ENCODE measurements around the gene TM4SF4. TPM values are rescaled to one million over a fixed set of nuclear protein-coding genes. Genes with fewer than 3 reads are reported as not detected.

The TM4SF4 gene
- total and polyA plus RNA-seq, 2 experiments from 2014 or later, result not detected

GRCh38 chr3:149463921-149464320 is 10.6 kb upstream of the TM4SF4 start:
- ATAC-seq, result no peak
- Mint-ChIP-seq H3K27me3 (ENCODE audit: insufficient read depth, low read depth, poor library complexity) (peaks cover 7% of the 10 kb centered on the region), H3K4me3 (no peak overlapping the region), H3K27ac (no peak overlapping the region), H3K4me1 (peaks cover 18% of the 10 kb centered on the region), H3K9me3 (no peaks in the 10 kb centered on the region; the same call in 2 of the 3 replicates), H3K36me3 (ENCODE audit: low read depth) (no peaks in the 10 kb centered on the region)
- TF ChIP-seq NANOG (IDR thresholded peaks at IDR 0.05; ENCODE audit: borderline replicate concordance) (no peak), POLR2AphosphoS5 (IDR thresholded peaks at IDR 0.05; ENCODE audit: low read depth) (no peak), CREB1 (CRISPR knock-in tag; IDR thresholded peaks at IDR 0.05; ENCODE audit: low read depth) (no peak), JUNB (IDR thresholded peaks at IDR 0.05; ENCODE audit: unreplicated experiment) (no peak), EZH2phosphoT487 (IDR thresholded peaks at IDR 0.05; ENCODE audit: unreplicated experiment) (no peak), ZNF331 (CRISPR knock-in tag; IDR thresholded peaks at IDR 0.05; ENCODE audit: low read depth) (no peak), EZH2 (IDR thresholded peaks at IDR 0.05; ENCODE audit: low read depth, unreplicated experiment) (no peak), ZNF462 (CRISPR knock-in tag; IDR thresholded peaks at IDR 0.05) (no peak), STAT1 (IDR thresholded peaks at IDR 0.05; ENCODE audit: unreplicated experiment) (no peak), ZNF114 (CRISPR knock-in tag; IDR thresholded peaks at IDR 0.05) (no peak), CTCF (conservative IDR thresholded peaks at IDR 0.05; ENCODE audit: low read depth in 2 of 2) (no peak)
- TF ChIP-seq, protein P1, sequence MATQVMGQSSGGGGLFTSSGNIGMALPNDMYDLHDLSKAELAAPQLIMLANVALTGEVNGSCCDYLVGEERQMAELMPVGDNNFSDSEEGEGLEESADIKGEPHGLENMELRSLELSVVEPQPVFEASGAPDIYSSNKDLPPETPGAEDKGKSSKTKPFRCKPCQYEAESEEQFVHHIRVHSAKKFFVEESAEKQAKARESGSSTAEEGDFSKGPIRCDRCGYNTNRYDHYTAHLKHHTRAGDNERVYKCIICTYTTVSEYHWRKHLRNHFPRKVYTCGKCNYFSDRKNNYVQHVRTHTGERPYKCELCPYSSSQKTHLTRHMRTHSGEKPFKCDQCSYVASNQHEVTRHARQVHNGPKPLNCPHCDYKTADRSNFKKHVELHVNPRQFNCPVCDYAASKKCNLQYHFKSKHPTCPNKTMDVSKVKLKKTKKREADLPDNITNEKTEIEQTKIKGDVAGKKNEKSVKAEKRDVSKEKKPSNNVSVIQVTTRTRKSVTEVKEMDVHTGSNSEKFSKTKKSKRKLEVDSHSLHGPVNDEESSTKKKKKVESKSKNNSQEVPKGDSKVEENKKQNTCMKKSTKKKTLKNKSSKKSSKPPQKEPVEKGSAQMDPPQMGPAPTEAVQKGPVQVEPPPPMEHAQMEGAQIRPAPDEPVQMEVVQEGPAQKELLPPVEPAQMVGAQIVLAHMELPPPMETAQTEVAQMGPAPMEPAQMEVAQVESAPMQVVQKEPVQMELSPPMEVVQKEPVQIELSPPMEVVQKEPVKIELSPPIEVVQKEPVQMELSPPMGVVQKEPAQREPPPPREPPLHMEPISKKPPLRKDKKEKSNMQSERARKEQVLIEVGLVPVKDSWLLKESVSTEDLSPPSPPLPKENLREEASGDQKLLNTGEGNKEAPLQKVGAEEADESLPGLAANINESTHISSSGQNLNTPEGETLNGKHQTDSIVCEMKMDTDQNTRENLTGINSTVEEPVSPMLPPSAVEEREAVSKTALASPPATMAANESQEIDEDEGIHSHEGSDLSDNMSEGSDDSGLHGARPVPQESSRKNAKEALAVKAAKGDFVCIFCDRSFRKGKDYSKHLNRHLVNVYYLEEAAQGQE (IDR thresholded peaks at IDR 0.05; ENCODE audit: unreplicated experiment), result no peak
- TF ChIP-seq, protein P2, sequence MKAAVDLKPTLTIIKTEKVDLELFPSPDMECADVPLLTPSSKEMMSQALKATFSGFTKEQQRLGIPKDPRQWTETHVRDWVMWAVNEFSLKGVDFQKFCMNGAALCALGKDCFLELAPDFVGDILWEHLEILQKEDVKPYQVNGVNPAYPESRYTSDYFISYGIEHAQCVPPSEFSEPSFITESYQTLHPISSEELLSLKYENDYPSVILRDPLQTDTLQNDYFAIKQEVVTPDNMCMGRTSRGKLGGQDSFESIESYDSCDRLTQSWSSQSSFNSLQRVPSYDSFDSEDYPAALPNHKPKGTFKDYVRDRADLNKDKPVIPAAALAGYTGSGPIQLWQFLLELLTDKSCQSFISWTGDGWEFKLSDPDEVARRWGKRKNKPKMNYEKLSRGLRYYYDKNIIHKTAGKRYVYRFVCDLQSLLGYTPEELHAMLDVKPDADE (IDR thresholded peaks at IDR 0.05), result no peak
- no peak overlapping the region for H3K4me3 ChIP-seq
- peaks cover 24% of the 10 kb centered on the region for H3K4me1 ChIP-seq (ENCODE audit: insufficient read depth)
- H3K27ac ChIP-seq (ENCODE audit: low read depth), result no peak overlapping the region
- H4K20me1 ChIP-seq (replicated peaks; ENCODE audit: insufficient read depth), result no peaks in the 10 kb centered on the region
- no peaks in the 10 kb centered on the region for H3K27me3 ChIP-seq (ENCODE audit: insufficient read depth)
- no peak for DNase-seq (ENCODE audit: low spot score)
- no peaks in the 10 kb centered on the region for H3K36me3 ChIP-seq (ENCODE audit: insufficient read depth)
- peaks cover 3% of the 10 kb centered on the region; the same call in 1 of the 2 replicates for H3K9me2 ChIP-seq (ENCODE audit: insufficient read depth)
- H3F3A ChIP-seq (replicated peaks; ENCODE audit: low read depth), result no peaks in the 10 kb centered on the region
- H2AFZ ChIP-seq, result no peak overlapping the region
- H3K79me2 ChIP-seq (replicated peaks; ENCODE audit: insufficient read depth), result no peaks in the 10 kb centered on the region
- no peak overlapping the region for H3K4me2 ChIP-seq

All from GM23338 (cell line).